AG04450 (cell line): ENCODE measurements around the gene PLPP6. TPM values are rescaled to one million over a fixed set of nuclear protein-coding genes. Genes with fewer than 3 reads are reported as not detected.

ENCODE experiments used
- CTCF ChIA-PET: fragments of 300-600, 350-600 bp; formaldehyde crosslinking; extraction: SDS; loops from one replicate; lab custom pipeline; 2022; ENCODE audit warnings: antibody characterized with exemption, inconsistent platforms; lab: Charles Lee
- POLR2A ChIA-PET: fragments of 350-600 bp; formaldehyde crosslinking; extraction: SDS; loops from one replicate; lab custom pipeline; 2021; ENCODE audit warnings: antibody characterized with exemption, inconsistent platforms; lab: Yijun Ruan, JAX
- DNase-seq: peaks from one replicate; pipeline ENCODE4 v3.0.0-alpha.2; 2011; ENCODE audit warnings: low read depth, low spot score
- H3K27ac ChIP-seq: one replicate; pipeline ENCODE4 v1.5.1; 2012; ENCODE audit warnings: low read depth, low read length, control low read depth
- H3K27me3 ChIP-seq: one replicate; pipeline ENCODE4 v1.6.0; 2012; ENCODE audit warnings: low read length; ENCODE audit not compliant: control insufficient read depth, insufficient read depth
- H3K4me3 ChIP-seq: 2 replicates; pipeline ENCODE4 v1.5.1; 2011; ENCODE audit warnings: mild to moderate bottlenecking, low read depth, low read length, control low read depth
- H3K9me3 ChIP-seq: 2 replicates; pipeline ENCODE4 v1.5.1; 2012; ENCODE audit warnings: low read length; ENCODE audit not compliant: control insufficient read depth, insufficient read depth
- CTCF ChIP-seq: IDR thresholded peaks from 2 replicates; pipeline ENCODE4 v1.5.1; 2011; ENCODE audit warnings: low read depth, low read length, control low read depth, inconsistent platforms
- polyA plus RNA-seq: library from polyadenylated mRNA; depleted of rRNA; stranded (reverse); fragments of >200 nt; gene quantifications from 2 replicates; pipeline ENCODE4 v1.2.3, GENCODE V29; 2011

The PLPP6 gene
- polyA plus RNA-seq, 1 experiment: 12.1 TPM

DNA sequence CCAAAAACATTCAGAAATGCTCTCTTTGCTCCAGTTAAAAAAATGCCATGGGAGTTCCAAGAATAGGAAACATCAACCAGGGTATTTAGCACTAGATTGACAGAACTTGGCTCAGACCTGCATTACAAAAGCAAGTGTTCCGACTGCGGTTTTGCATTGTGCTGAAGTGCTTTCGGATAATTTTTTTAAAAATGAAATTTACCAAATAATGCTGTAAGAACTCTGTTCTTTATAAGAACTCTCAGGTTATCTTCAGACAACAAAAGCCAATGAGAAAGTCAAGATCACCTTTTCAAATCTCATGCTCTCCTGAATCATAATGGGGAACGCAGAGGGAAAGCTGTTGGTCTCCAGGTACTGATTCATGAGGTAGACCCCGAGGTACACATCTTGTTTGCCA lies 483 bp upstream of the PLPP6 start:
- Histone ChIP-seq H3K9me3 (no peaks in the 10 kb centered on the region; the same call in 1 of the 2 replicates), H3K4me3 (peak overlapping the region; percentile 76), H3K27me3 (no peaks in the 10 kb centered on the region), H3K27ac (no peak overlapping the region)
- no peak for DNase-seq
- ChIA-PET CTCF (interaction anchor here (0.6 to 1.5 kb wide), 5 partner anchors 11 to 79 kb away, joined by 3 to 4 read pairs (median 3); partner anchors contain the start of gene AK3), POLR2A (interaction anchor here (0.7 kb wide), 1 partner anchor 9 kb away, joined by 3 read pairs; no protein-coding TSS in a partner anchor)
- no peak for TF ChIP-seq CTCF

GRCh38 chr9:4662989-4663792 lies 1.1 kb downstream of the PLPP6 start:
- ChIA-PET CTCF (interaction anchor here (0.6 to 1.6 kb wide), 4 partner anchors 23 to 347 kb away, joined by 3 to 5 read pairs (median 3); no protein-coding TSS in a partner anchor), POLR2A (interaction anchor here (0.9 to 1.1 kb wide), 2 partner anchors 16 to 78 kb away, joined by 3 read pairs; partner anchors contain the start of genes AK3 and CDC37L1)
- H3K4me3 ChIP-seq: peak overlapping the region; percentile 76
- no peak for TF ChIP-seq CTCF
- H3K9me3 ChIP-seq: no peaks in the 10 kb centered on the region; the same call in 1 of the 2 replicates
- no peak for DNase-seq
- peak overlapping the region; percentile 33 for H3K27ac ChIP-seq
- H3K27me3 ChIP-seq: no peaks in the 10 kb centered on the region

DNA sequence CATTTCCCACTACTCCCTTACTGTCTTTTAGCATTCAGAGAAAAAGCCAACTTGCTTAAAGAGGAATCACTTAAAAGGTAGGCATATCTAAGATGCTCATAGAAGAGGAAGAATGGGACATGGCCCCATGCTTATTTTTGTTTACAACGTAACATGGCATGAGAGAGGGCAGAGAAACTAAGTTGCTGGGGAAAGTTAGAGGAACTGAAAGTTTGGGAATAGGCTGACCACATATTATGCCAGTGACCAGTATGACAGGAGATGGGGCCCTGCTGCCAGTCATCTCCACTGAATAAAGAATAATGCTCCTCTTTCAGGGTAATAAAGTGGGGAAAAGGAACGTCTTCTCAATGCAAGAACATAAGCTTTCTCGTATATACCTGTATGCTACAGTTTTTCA lies 1.9 kb downstream of the PLPP6 start:
- Histone ChIP-seq H3K9me3 (no peaks in the 10 kb centered on the region; the same call in 1 of the 2 replicates), H3K27ac (no peak overlapping the region), H3K27me3 (no peaks in the 10 kb centered on the region), H3K4me3 (peak overlapping the region; percentile 34)
- ChIA-PET POLR2A (no interaction called here), CTCF (interaction anchor here (0.6 to 1.6 kb wide), 2 partner anchors 95 to 324 kb away, joined by 3 read pairs; no protein-coding TSS in a partner anchor)
- DNase-seq: no peak
- no peak for TF ChIP-seq CTCF

DNA sequence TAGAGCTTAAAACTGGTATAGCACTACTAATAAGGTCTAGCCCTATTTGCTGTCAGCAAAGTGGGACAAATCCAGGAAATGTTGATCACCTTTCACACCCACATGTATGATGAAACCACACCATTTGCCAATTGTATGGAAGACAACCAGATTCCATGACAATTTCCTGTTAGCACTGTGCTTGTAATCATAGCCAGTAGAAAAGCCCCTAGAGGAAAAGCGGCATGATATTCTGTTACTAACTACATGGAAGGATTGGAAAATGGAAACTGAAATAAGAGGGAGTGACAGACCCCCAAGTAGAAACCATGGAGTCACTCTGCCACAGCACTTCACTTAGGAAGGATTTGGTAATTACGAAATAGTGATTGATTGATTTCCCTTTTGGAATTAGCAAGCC lies 3.3 kb downstream of the PLPP6 start:
- no peak overlapping the region for H3K4me3 ChIP-seq
- ChIA-PET POLR2A (no interaction called here), CTCF (interaction anchor here (0.8 to 1.1 kb wide), 7 partner anchors 13 to 95 kb away, joined by 3 to 6 read pairs (median 3); partner anchors contain the start of gene CDC37L1)
- no peak overlapping the region for H3K27ac ChIP-seq
- TF ChIP-seq CTCF: no peak
- DNase-seq: no peak
- no peaks in the 10 kb centered on the region for H3K27me3 ChIP-seq
- no peaks in the 10 kb centered on the region; the same call in 1 of the 2 replicates for H3K9me3 ChIP-seq
